Gastrocnemius medialis (tissue), 4 donors: ENCODE results near the gene TNF.

Experiments
- POLR2A ChIP-seq, 2 donors: fragments of 450-650 bp; IDR thresholded peaks; one replicate each; pipeline ENCODE4 v1.6.1; 2017; ENCODE audit warnings: antibody characterized with exemption in 2 of 2, mild to moderate bottlenecking in 2 of 2, moderate library complexity in 2 of 2
- TF ChIP-seq, protein P1 (sequence below), 5 experiments: fragments of 450-650 bp in 3 of 5; fragments of 200-600 bp in 2 of 5; sonication (generic) in 2 of 5; IDR thresholded peaks in 4 of 5; conservative IDR thresholded peaks in 1 of 5; 1 replicate in 4 of 5; 2 replicates in 1 of 5; pipeline ENCODE4 v1.5.1; 2016 to 2019; ENCODE audit warnings: antibody characterized with exemption in 5 of 5, mild to moderate bottlenecking in 3 of 5, moderate library complexity in 3 of 5

DNA sequence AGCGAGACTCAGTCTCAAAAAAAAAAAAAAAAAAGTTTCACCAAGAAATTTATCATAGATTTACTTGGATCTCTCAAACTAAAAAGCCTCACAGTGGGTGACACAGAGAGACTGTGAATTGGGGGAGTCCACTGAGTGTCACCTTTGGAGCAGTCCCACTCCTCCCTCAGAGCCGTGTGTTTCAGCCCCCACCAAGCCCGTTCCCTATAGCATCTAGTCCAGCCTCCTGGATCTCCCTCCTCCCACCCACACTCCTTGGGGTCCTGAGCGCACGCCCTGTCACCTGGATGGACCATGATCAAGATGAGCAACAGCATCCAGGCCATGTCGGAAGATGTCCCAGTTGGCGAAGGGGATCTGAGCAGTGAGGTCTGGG lies 17.0 kb downstream of the TNF start:
- TF ChIP-seq, protein P1, sequence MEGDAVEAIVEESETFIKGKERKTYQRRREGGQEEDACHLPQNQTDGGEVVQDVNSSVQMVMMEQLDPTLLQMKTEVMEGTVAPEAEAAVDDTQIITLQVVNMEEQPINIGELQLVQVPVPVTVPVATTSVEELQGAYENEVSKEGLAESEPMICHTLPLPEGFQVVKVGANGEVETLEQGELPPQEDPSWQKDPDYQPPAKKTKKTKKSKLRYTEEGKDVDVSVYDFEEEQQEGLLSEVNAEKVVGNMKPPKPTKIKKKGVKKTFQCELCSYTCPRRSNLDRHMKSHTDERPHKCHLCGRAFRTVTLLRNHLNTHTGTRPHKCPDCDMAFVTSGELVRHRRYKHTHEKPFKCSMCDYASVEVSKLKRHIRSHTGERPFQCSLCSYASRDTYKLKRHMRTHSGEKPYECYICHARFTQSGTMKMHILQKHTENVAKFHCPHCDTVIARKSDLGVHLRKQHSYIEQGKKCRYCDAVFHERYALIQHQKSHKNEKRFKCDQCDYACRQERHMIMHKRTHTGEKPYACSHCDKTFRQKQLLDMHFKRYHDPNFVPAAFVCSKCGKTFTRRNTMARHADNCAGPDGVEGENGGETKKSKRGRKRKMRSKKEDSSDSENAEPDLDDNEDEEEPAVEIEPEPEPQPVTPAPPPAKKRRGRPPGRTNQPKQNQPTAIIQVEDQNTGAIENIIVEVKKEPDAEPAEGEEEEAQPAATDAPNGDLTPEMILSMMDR (IDR thresholded peaks at IDR 0.05 in 4 of 5, conservative IDR thresholded peaks at IDR 0.05 in 1 of 5), result no peak
- no peak for TF ChIP-seq POLR2A (IDR thresholded peaks at IDR 0.05)
